Measurements from ENCODE around the gene MAK. TPM values are rescaled to one million over a fixed set of nuclear protein-coding genes. Genes with fewer than 3 reads are reported as not detected.
"Not testable (repeated sequence)": the region's sequence is repeated elsewhere in the genome, so short reads cannot be mapped to it uniquely, and the experiment has no call there.

The MAK gene
- total RNA-seq, 1 experiment from 2014 or later = 0.20 TPM

DNA sequence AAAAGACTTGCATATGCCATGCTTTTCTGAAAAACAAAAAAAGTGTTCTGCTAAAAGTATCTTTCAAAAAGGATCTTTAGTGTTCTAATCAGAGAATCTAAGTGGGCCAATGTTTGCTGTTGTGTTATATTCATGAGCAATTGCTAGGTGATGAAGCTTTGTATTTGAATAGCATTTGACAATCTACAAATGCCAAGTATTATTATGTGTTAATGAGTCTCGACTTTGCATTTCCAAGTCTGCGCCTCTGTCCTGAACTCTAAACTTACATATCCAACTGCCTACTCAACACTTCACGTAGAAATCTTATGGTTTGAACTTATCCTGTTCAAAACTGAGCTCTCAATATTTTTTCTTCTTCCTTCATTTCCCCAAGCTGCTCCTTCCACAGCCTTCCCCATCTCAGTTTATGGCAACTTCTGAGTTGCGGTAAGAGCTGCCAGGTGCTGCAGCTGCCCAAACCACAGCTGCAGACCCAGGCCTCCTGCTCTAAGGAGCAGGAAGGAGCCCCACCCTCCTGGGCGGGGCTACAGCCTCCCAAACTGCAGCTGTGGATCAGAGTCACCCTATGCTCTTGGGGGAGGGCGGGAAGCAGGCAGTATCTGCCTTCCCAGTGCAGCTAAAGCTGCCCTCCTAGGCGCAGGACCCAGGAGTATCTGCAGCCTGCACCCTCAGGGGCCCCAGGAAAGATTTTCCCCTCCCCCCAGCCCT lies 16.7 kb upstream of the MAK start:
- WGBS (ENCODE audit: extremely low coverage, insufficient read length, low lambda C conversion rate) = no CpG with 5 or more reads among the region's 7 CpGs
- H3T11ph ChIP-seq (ENCODE audit: low read length) = no peak overlapping the region
- no peak overlapping the region for H2AK5ac ChIP-seq (ENCODE audit: insufficient read length, low read length)
- H3K79me2 ChIP-seq (ENCODE audit: insufficient read depth, low read length) = no peaks in the 10 kb centered on the region
- H3K4me1 ChIP-seq (ENCODE audit: insufficient read depth, low read length) = no peaks in the 10 kb centered on the region
- H3K9ac ChIP-seq (ENCODE audit: extremely low read depth, insufficient read length, low read length) = no peak overlapping the region
- TF ChIP-seq, protein P1, sequence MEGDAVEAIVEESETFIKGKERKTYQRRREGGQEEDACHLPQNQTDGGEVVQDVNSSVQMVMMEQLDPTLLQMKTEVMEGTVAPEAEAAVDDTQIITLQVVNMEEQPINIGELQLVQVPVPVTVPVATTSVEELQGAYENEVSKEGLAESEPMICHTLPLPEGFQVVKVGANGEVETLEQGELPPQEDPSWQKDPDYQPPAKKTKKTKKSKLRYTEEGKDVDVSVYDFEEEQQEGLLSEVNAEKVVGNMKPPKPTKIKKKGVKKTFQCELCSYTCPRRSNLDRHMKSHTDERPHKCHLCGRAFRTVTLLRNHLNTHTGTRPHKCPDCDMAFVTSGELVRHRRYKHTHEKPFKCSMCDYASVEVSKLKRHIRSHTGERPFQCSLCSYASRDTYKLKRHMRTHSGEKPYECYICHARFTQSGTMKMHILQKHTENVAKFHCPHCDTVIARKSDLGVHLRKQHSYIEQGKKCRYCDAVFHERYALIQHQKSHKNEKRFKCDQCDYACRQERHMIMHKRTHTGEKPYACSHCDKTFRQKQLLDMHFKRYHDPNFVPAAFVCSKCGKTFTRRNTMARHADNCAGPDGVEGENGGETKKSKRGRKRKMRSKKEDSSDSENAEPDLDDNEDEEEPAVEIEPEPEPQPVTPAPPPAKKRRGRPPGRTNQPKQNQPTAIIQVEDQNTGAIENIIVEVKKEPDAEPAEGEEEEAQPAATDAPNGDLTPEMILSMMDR (conservative IDR thresholded peaks at IDR 0.05) = no peak
- H4K8ac ChIP-seq (replicated peaks; ENCODE audit: insufficient read length, low read depth, low read length) = no peak overlapping the region
- H3K23me2 ChIP-seq (ENCODE audit: insufficient read length, low read depth, low read length, poor library complexity, severe bottlenecking) = no peaks in the 10 kb centered on the region
- no peak overlapping the region for H2BK5ac ChIP-seq (ENCODE audit: insufficient read length, low read length)
- no peak overlapping the region for H3K56ac ChIP-seq (ENCODE audit: insufficient read length, low read depth, low read length)
- H2AFZ ChIP-seq (ENCODE audit: low read length) = no peak overlapping the region
- H3K27me3 ChIP-seq (ENCODE audit: insufficient read depth, low read length) = no peaks in the 10 kb centered on the region
- H4K91ac ChIP-seq (ENCODE audit: insufficient read length, low read depth, low read length) = no peak overlapping the region
- H3K14ac ChIP-seq (ENCODE audit: insufficient read depth, low read length) = no peak overlapping the region
- no peak overlapping the region for H2BK120ac ChIP-seq (ENCODE audit: low read depth, low read length, poor library complexity, severe bottlenecking)
- Mint-ChIP-seq H3K4me1 (peaks cover 4% of the 10 kb centered on the region in 2 experiments; a peak in 3 of 4 replicates), H3K27me3 (ENCODE audit: low read depth) (peaks cover 2% of the 10 kb centered on the region; the same call in 1 of the 2 replicates), H3K36me3 (ENCODE audit: insufficient read depth in 1 of 3, low read depth in 3 of 3) (peaks cover 4 to 15% (median 6%) of the 10 kb centered on the region in 3 experiments; a peak in 5 of 7 replicates), H3K27ac (peak overlapping the region in 1 of 3 experiments; percentile 6; a peak in 1 of 7 replicates), H3K4me3 (no peak overlapping the region), H3K9me3 (peaks cover 18 to 19% of the 10 kb centered on the region in 2 experiments)
- H3K18ac ChIP-seq (ENCODE audit: insufficient read length, low read depth, low read length) = no peak overlapping the region
- H3K9me3 ChIP-seq (ENCODE audit: control insufficient read depth, low read depth, low read length) = no peaks in the 10 kb centered on the region
- no peak overlapping the region for H2BK15ac ChIP-seq (ENCODE audit: low read depth, low read length)
- H2BK20ac ChIP-seq (ENCODE audit: low read depth, low read length, poor library complexity, severe bottlenecking) = no peak overlapping the region
- no peak overlapping the region for H3K4ac ChIP-seq (ENCODE audit: low read depth, low read length)
- H4K5ac ChIP-seq (ENCODE audit: insufficient read length, low read depth, low read length) = no peak overlapping the region
- no peak overlapping the region for H3K27ac ChIP-seq (ENCODE audit: insufficient read length, low read depth, low read length)
- H3K79me1 ChIP-seq (ENCODE audit: insufficient read depth, low read depth, low read length, poor library complexity, severe bottlenecking) = no peaks in the 10 kb centered on the region
- no peaks in the 10 kb centered on the region for H4K20me1 ChIP-seq (ENCODE audit: control insufficient read depth, insufficient read depth, insufficient read length)
- H2BK12ac ChIP-seq (ENCODE audit: insufficient read length, low read depth, low read length) = no peak overlapping the region
- H3K23ac ChIP-seq (ENCODE audit: insufficient read length, low read depth, low read length) = no peak overlapping the region
- peak; percentile 53 for DNase-seq
- no peak overlapping the region for H3K4me2 ChIP-seq (ENCODE audit: insufficient read depth, insufficient read length, low read length)

DNA sequence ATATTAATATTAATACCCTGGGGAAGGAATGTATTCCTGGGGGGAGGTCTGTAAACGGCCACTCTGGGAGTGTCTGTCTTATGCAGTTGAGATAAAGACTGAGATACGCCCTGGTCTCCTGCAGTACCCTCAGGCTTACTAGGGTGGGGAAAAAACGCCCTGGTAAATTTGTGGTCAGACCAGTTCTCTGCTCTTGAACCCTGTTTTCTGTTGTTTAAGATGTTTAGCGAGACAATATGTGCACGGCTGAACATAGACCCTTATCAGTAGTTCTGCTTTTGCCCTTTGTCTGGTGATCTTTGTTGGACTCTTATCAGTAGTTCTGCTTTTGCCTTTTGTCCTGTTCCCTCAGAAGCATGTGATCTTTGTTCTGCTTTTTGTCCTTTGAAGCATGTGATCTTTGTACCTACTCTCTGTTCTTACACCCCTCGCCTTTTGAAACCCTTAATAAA lies 15.5 kb upstream of the MAK start:
- H4K5ac ChIP-seq (ENCODE audit: insufficient read length, low read depth, low read length); H3K4me3 Mint-ChIP-seq; H3K27ac ChIP-seq (ENCODE audit: insufficient read length, low read depth, low read length); H3K79me2 ChIP-seq (ENCODE audit: insufficient read depth, low read length); H3K9ac ChIP-seq (ENCODE audit: extremely low read depth, insufficient read length, low read length); H4K91ac ChIP-seq (ENCODE audit: insufficient read length, low read depth, low read length); H3K56ac ChIP-seq (ENCODE audit: insufficient read length, low read depth, low read length); H3K23ac ChIP-seq (ENCODE audit: insufficient read length, low read depth, low read length); H3K79me1 ChIP-seq (ENCODE audit: insufficient read depth, low read depth, low read length, poor library complexity, severe bottlenecking); H2BK15ac ChIP-seq (ENCODE audit: low read depth, low read length); H2BK12ac ChIP-seq (ENCODE audit: insufficient read length, low read depth, low read length); H2AK5ac ChIP-seq (ENCODE audit: insufficient read length, low read length); H2BK20ac ChIP-seq (ENCODE audit: low read depth, low read length, poor library complexity, severe bottlenecking); H3K23me2 ChIP-seq (ENCODE audit: insufficient read length, low read depth, low read length, poor library complexity, severe bottlenecking); H2AFZ ChIP-seq (ENCODE audit: low read length); H3K18ac ChIP-seq (ENCODE audit: insufficient read length, low read depth, low read length); H3K4me1 ChIP-seq (ENCODE audit: insufficient read depth, low read length); H2BK5ac ChIP-seq (ENCODE audit: insufficient read length, low read length); H3K4me2 ChIP-seq (ENCODE audit: insufficient read depth, insufficient read length, low read length); H3K27me3 ChIP-seq (ENCODE audit: insufficient read depth, low read length); DNase-seq; H3K27ac Mint-ChIP-seq; H2BK120ac ChIP-seq (ENCODE audit: low read depth, low read length, poor library complexity, severe bottlenecking); H4K20me1 ChIP-seq (ENCODE audit: control insufficient read depth, insufficient read depth, insufficient read length); H3K27me3 Mint-ChIP-seq (ENCODE audit: low read depth); H3T11ph ChIP-seq (ENCODE audit: low read length); H3K4ac ChIP-seq (ENCODE audit: low read depth, low read length); H3K4me1 Mint-ChIP-seq; H4K8ac ChIP-seq (replicated peaks; ENCODE audit: insufficient read length, low read depth, low read length); H3K9me3 ChIP-seq (ENCODE audit: control insufficient read depth, low read depth, low read length); H3K14ac ChIP-seq (ENCODE audit: insufficient read depth, low read length): not testable (repeated sequence)
- no CpG with 5 or more reads among the region's 6 CpGs for WGBS (ENCODE audit: extremely low coverage, insufficient read length, low lambda C conversion rate)
- H3K36me3 Mint-ChIP-seq (ENCODE audit: insufficient read depth in 1 of 3, low read depth in 3 of 3) = peaks cover 4 to 15% (median 6%) of the 10 kb centered on the region in 3 experiments; a peak in 5 of 7 replicates
- peaks cover 18 to 19% of the 10 kb centered on the region in 2 experiments for H3K9me3 Mint-ChIP-seq
